Thyroid gland (tissue), 4 donors: ENCODE measurements around the gene OPTC. TPM values are rescaled to one million over a fixed set of nuclear protein-coding genes. Genes with fewer than 3 reads are reported as not detected.

Experiments
- DNase-seq, 2 donors: peaks; one replicate each; pipeline ENCODE4 v3.0.0-alpha.2; 2019
- H3K27ac ChIP-seq, 3 donors: fragments of 200-600 bp; sonication (generic); 1 replicate in 2 of 3; 2 replicates in 1 of 3; pipeline ENCODE4 v1.5.1; 2016 to 2019; ENCODE audit warnings: mild to moderate bottlenecking in 1 of 3, moderate library complexity in 1 of 3
- H3K27me3 ChIP-seq: fragments of 200-600 bp; sonication (generic); one replicate; pipeline ENCODE4 v1.5.1; 2019
- H3K36me3 ChIP-seq, 2 donors: fragments of 200-600 bp; sonication (generic); one replicate each; pipeline ENCODE4 v1.5.1; 2016 to 2019
- H3K4me1 ChIP-seq, 2 donors: fragments of 200-600 bp; sonication (generic); one replicate each; pipeline ENCODE4 v1.5.1; 2017 to 2019
- H3K4me3 ChIP-seq, 3 donors: fragments of 200-600 bp; sonication (generic); replicated peaks in 1 of 3; 1 replicate in 2 of 3; 2 replicates in 1 of 3; pipeline ENCODE4 v1.5.1; 2016; ENCODE audit warnings: mild to moderate bottlenecking in 1 of 3
- H3K9me3 ChIP-seq: fragments of 200-600 bp; sonication (generic); one replicate; pipeline ENCODE4 v1.5.1; 2017
- POLR2A ChIP-seq, 2 donors: fragments of 450-650 bp; IDR thresholded peaks; one replicate each; pipeline ENCODE4 v1.6.1; 2017; ENCODE audit warnings: antibody characterized with exemption in 2 of 2, mild to moderate bottlenecking in 2 of 2, moderate library complexity in 1 of 2
- WGBS, 2 donors: methylation state at CpG; one replicate each; pipeline ENCODE4 v1.1.5; 2017; 5-methylcytosine and 5-hydroxymethylcytosine counted together
- intact Hi-C: fragments of 100-400 bp; cut with DNase I; formaldehyde crosslinking; loops from one replicate; pipeline ENCODE4 v1.15.1; 2023
- total RNA-seq, 4 donors: library from RNA; depleted of rRNA; stranded (reverse); fragments of >200 nt; gene quantifications; one replicate each; pipeline ENCODE4 v1.2.3, GENCODE V29; 2016
- TF ChIP-seq, protein P1 (sequence below), 6 experiments: fragments of 200-600 bp in 3 of 6; fragments of 450-650 bp in 3 of 6; sonication (generic) in 3 of 6; IDR thresholded peaks; one replicate each; pipeline ENCODE4 v1.5.1; 2016 to 2019; ENCODE audit warnings: antibody characterized with exemption in 6 of 6, mild to moderate bottlenecking in 2 of 6, inconsistent platforms in 1 of 6, moderate library complexity in 1 of 6

Gene OPTC
- total RNA-seq, 4 donors from 2014 or later = not detected

DNA sequence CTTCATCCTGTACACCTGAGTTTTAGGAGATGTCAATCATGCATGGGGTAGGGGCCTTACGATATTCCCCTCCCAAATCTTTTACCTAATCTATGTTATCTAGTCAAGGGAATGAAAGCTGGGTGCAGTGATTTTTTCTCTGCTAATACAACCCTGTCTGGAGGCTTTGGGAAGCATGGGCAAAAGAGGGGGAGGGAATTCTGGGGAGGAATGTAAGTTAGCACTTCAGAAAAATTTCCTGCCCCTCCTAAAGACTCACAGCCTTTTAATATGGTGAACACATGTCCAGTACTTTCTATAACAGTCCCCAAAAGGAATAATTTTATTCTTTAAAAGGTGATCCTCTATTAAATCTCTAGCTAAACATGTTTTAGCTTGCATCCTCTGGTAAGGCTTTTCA is 44.0 kb upstream of the OPTC start:
- TF ChIP-seq, protein P1, sequence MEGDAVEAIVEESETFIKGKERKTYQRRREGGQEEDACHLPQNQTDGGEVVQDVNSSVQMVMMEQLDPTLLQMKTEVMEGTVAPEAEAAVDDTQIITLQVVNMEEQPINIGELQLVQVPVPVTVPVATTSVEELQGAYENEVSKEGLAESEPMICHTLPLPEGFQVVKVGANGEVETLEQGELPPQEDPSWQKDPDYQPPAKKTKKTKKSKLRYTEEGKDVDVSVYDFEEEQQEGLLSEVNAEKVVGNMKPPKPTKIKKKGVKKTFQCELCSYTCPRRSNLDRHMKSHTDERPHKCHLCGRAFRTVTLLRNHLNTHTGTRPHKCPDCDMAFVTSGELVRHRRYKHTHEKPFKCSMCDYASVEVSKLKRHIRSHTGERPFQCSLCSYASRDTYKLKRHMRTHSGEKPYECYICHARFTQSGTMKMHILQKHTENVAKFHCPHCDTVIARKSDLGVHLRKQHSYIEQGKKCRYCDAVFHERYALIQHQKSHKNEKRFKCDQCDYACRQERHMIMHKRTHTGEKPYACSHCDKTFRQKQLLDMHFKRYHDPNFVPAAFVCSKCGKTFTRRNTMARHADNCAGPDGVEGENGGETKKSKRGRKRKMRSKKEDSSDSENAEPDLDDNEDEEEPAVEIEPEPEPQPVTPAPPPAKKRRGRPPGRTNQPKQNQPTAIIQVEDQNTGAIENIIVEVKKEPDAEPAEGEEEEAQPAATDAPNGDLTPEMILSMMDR (IDR thresholded peaks at IDR 0.05) = no peak
- no peak for TF ChIP-seq POLR2A (IDR thresholded peaks at IDR 0.05)
- Histone ChIP-seq H3K27me3 (no peaks in the 10 kb centered on the region), H3K36me3 (no peaks in the 10 kb centered on the region), H3K4me1 (peaks cover 0 to 35% of the 10 kb centered on the region in 2 donors), H3K9me3 (no peaks in the 10 kb centered on the region), H3K27ac (peak overlapping the region in 1 of 3 donors; percentile 69), H3K4me3 (no peak overlapping the region)
- 78 to 84% methylated on average over 1 of the region's 1 CpG for WGBS, 2 donors
- intact Hi-C loops = no loop called here
- no peak for DNase-seq

DNA sequence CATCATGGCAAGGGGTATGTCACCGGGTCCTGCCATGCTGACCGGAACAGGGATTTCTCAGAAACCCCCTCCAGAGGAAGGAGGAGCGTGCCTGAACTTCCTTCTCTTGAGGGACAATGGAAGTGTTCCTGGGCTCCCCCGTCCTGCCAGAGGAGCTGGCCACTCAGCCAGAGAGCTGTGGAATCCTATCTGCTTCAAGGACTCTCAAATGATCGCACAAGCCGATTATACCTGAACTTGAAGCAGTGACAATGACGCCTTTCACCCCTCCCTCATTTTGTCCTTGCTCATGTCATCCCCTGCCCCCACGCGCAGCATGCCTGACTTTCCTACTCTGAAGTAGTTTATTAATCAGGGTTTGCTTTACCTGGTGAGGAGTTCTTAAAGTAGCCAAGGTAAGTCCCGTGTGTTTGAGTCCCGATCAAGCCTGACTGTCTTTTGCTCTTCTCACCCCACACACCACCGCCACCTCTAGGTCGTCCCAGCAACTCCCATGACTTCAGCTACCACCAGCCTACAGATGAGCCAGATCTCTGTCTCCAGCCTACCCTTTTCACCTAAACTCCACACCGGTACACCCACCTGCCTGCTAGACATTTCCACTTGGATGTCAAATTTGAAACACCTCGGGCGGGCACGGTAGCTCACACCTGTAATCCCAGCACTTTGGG is 43.3 kb upstream of the OPTC start:
- Histone ChIP-seq H3K27ac (peak overlapping the region in 1 of 3 donors; percentile 47), H3K36me3 (no peaks in the 10 kb centered on the region), H3K4me3 (no peak overlapping the region), H3K27me3 (no peaks in the 10 kb centered on the region), H3K9me3 (no peaks in the 10 kb centered on the region), H3K4me1 (peaks cover 0 to 35% of the 10 kb centered on the region in 2 donors)
- no peak for TF ChIP-seq POLR2A (IDR thresholded peaks at IDR 0.05)
- TF ChIP-seq, protein P1 (IDR thresholded peaks at IDR 0.05) = no peak
- DNase-seq = peak; percentile 24 to 28
- intact Hi-C loops = no loop called here
- 49 to 57% methylated on average over 17 of the region's 17 CpGs for WGBS, 2 donors

DNA sequence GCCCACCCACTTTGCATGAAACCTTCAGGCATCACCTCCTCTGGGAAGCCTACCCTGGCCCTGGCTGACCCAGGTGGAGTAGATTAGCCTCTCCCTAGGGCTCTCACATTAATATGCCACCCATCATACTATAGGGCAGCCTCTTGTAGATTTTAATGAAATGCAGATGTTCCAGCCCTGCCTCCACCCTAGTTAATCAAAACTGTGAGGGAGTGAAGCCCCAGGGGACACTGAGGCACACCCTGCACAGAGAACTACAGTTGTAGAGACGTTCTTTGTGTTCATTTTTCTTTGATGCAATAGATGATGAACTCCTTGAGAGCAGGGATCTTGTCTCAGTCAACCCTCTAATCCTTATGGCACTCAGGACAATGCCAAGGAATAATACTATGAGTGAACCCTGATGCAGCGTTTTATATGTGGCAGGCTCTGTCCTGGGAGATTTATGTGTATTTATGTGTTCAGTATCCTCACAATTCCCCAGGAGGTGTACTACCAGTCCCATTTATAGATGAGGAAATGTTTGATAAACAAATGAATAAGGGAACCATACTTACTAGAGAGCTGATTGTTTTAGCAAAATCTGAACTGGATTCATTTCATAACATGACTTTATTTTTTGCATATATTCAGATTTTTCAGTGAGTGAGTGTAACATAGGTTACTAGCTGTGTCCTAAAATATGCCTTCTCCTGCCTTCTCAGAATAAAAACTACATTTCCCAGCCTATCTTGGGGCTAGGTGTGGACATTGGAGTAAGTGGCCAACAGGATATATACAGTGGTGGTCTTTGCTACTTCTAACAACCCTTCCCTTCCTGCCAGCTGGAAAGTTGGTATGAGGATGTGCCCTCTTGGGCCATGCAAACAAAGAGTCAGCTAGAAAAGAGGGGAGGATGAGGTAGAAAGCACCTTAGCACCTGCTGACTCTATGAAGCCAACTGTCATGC is 41.8 kb upstream of the OPTC start:
- Histone ChIP-seq H3K4me3 (no peak overlapping the region), H3K9me3 (no peaks in the 10 kb centered on the region), H3K27me3 (no peaks in the 10 kb centered on the region), H3K4me1 (peaks cover 0 to 35% of the 10 kb centered on the region in 2 donors), H3K27ac (no peak overlapping the region), H3K36me3 (no peaks in the 10 kb centered on the region)
- 55 to 79% methylated on average over 2 of the region's 2 CpGs for WGBS, 2 donors
- TF ChIP-seq POLR2A (IDR thresholded peaks at IDR 0.05) = no peak
- TF ChIP-seq, protein P1 (IDR thresholded peaks at IDR 0.05) = no peak
- DNase-seq = no peak
- intact Hi-C loops = no loop called here

DNA sequence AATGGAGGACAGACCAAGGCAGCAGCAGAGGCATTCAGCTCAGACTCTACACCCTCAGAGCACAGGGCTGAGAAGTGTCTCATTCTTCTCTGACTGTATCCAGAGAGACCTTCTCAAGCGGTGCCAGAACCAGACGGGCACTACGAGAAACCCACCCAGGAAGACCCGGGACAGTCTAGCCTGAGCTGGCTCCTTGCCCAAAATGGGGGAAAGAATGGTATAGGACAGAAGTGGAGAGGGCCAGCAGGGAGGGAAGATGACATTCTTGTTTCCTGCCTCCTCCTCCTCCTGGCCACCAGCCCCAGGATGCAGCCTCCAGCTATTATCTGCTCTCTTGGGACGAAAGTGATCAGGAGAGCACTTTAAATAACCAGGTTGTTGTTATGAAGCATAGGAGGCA is 40.9 kb upstream of the OPTC start:
- H3K4me3 ChIP-seq = no peak overlapping the region
- no peaks in the 10 kb centered on the region for H3K9me3 ChIP-seq
- peaks cover 0 to 33% of the 10 kb centered on the region in 2 donors for H3K4me1 ChIP-seq
- H3K27ac ChIP-seq = no peak overlapping the region
- no peak for DNase-seq
- 56 to 58% methylated on average over 5 of the region's 5 CpGs for WGBS, 2 donors
- TF ChIP-seq, protein P1 (IDR thresholded peaks at IDR 0.05) = no peak
- TF ChIP-seq POLR2A (IDR thresholded peaks at IDR 0.05) = no peak
- H3K36me3 ChIP-seq = no peaks in the 10 kb centered on the region
- intact Hi-C loops = no loop called here
- no peaks in the 10 kb centered on the region for H3K27me3 ChIP-seq

DNA sequence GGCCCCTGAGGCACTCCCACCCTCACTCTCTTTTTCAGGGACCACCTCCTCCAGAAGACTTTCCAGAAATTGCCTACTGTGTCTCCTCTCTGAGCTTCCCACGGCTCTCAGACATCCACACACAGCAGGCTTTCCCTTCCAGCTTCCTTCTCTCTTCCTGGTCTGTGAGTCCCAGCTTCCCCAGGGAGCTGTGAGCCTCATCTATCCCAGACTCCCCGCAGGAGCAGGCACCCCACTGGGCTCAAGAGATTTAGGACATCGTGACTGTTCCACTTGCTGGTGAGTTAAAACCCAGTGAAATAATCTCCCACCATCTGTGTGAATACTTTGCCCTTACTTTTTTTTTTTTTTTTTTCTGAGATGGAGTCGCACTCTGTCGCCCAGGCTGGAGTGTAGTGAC is 40.3 kb upstream of the OPTC start:
- TF ChIP-seq POLR2A (IDR thresholded peaks at IDR 0.05) = no peak
- TF ChIP-seq, protein P1 (IDR thresholded peaks at IDR 0.05) = no peak
- Histone ChIP-seq H3K36me3 (no peaks in the 10 kb centered on the region), H3K27ac (no peak overlapping the region), H3K27me3 (no peaks in the 10 kb centered on the region), H3K4me3 (no peak overlapping the region), H3K4me1 (peaks cover 0 to 28% of the 10 kb centered on the region in 2 donors), H3K9me3 (no peaks in the 10 kb centered on the region)
- intact Hi-C loops = no loop called here
- DNase-seq = no peak
- 41 to 43% methylated on average over 5 of the region's 5 CpGs for WGBS, 2 donors
